H9 (cell line): ENCODE measurements around the gene AKT1. TPM values are rescaled to one million over a fixed set of nuclear protein-coding genes. Genes with fewer than 3 reads are reported as not detected.

Experiments
- DNase-seq: peaks from one replicate; pipeline ENCODE4 v3.0.0-alpha.2; 2017
- H2AFZ ChIP-seq: one replicate; pipeline ENCODE4 v1.6.1; 2013; ENCODE audit warnings: mild to moderate bottlenecking, low read length, control low read depth, moderate library complexity
- H2AK5ac ChIP-seq: 2 replicates; pipeline ENCODE4 v1.6.1; 2013; ENCODE audit warnings: low read length, control low read depth, mixed read lengths; ENCODE audit not compliant: insufficient read length
- H2BK120ac ChIP-seq: one replicate; pipeline ENCODE4 v1.6.1; 2013; ENCODE audit warnings: low read depth, mild to moderate bottlenecking, low read length, control low read depth, inconsistent platforms; ENCODE audit not compliant: poor library complexity, severe bottlenecking
- H2BK12ac ChIP-seq: 2 replicates; pipeline ENCODE4 v1.6.1; 2013; ENCODE audit warnings: low read length, control low read depth, mixed read lengths, low read depth; ENCODE audit not compliant: insufficient read length
- H2BK15ac ChIP-seq: 2 replicates; pipeline ENCODE4 v1.6.1; 2013; ENCODE audit warnings: low read depth, low read length, control low read depth
- H2BK20ac ChIP-seq: one replicate; pipeline ENCODE4 v1.6.1; 2013; ENCODE audit warnings: low read depth, mild to moderate bottlenecking, low read length, control low read depth, inconsistent platforms; ENCODE audit not compliant: poor library complexity, severe bottlenecking
- H2BK5ac ChIP-seq: 2 replicates; pipeline ENCODE4 v1.6.1; 2013; ENCODE audit warnings: low read length, control low read depth, mixed read lengths; ENCODE audit not compliant: insufficient read length
- H3K14ac ChIP-seq: 2 replicates; pipeline ENCODE4 v1.6.1; 2013; ENCODE audit warnings: low read length, control low read depth; ENCODE audit not compliant: insufficient read depth
- H3K18ac ChIP-seq: 2 replicates; pipeline ENCODE4 v1.6.1; 2013; ENCODE audit warnings: low read depth, mild to moderate bottlenecking, mixed read lengths, low read length, control low read depth; ENCODE audit not compliant: insufficient read length
- H3K23ac ChIP-seq: 2 replicates; pipeline ENCODE4 v1.6.1; 2013; ENCODE audit warnings: low read length, control low read depth, mixed read lengths, low read depth; ENCODE audit not compliant: insufficient read length
- H3K23me2 ChIP-seq: 2 replicates; pipeline ENCODE4 v1.6.1; 2013; ENCODE audit warnings: low read depth, mild to moderate bottlenecking, mixed read lengths, low read length, control low read depth; ENCODE audit not compliant: insufficient read length, poor library complexity, severe bottlenecking
- H3K27ac ChIP-seq: 2 replicates; pipeline ENCODE4 v1.5.1; 2013; ENCODE audit warnings: low read length, control low read depth, mixed read lengths, low read depth; ENCODE audit not compliant: insufficient read length
- H3K27me3 ChIP-seq: 2 replicates; pipeline ENCODE4 v1.6.1; 2013; ENCODE audit warnings: low read length, control low read depth, inconsistent platforms; ENCODE audit not compliant: insufficient read depth
- H3K4ac ChIP-seq: 2 replicates; pipeline ENCODE4 v1.6.1; 2013; ENCODE audit warnings: low read depth, mild to moderate bottlenecking, control low read depth, inconsistent platforms, low read length, moderate library complexity
- H3K4me1 ChIP-seq: 2 replicates; pipeline ENCODE4 v1.6.1; 2013; ENCODE audit warnings: low read length, control low read depth, inconsistent platforms; ENCODE audit not compliant: insufficient read depth
- H3K4me2 ChIP-seq: 2 replicates; pipeline ENCODE4 v1.6.1; 2013; ENCODE audit warnings: low read length, control low read depth, mixed read lengths; ENCODE audit not compliant: insufficient read length, insufficient read depth
- H3K56ac ChIP-seq: 2 replicates; pipeline ENCODE4 v1.6.1; 2013; ENCODE audit warnings: low read depth, mild to moderate bottlenecking, mixed read lengths, low read length, control low read depth; ENCODE audit not compliant: insufficient read length
- H3K79me1 ChIP-seq: 2 replicates; pipeline ENCODE4 v1.6.1; 2013; ENCODE audit warnings: low read depth, mild to moderate bottlenecking, moderate library complexity, low read length, control low read depth, inconsistent platforms; ENCODE audit not compliant: insufficient read depth, poor library complexity, severe bottlenecking
- H3K79me2 ChIP-seq: 2 replicates; pipeline ENCODE4 v1.6.1; 2013; ENCODE audit warnings: low read length, control low read depth, inconsistent platforms; ENCODE audit not compliant: insufficient read depth
- H3K9ac ChIP-seq: 2 replicates; pipeline ENCODE4 v1.6.1; 2013; ENCODE audit warnings: low read length, control low read depth, mixed read lengths; ENCODE audit not compliant: insufficient read length; ENCODE audit errors: extremely low read depth
- H3K9me3 ChIP-seq: one replicate; pipeline ENCODE4 v1.6.1; 2013; ENCODE audit warnings: low read depth, low read length, inconsistent platforms; ENCODE audit not compliant: control insufficient read depth
- H3T11ph ChIP-seq: one replicate; pipeline ENCODE4 v1.6.1; 2013; ENCODE audit warnings: mild to moderate bottlenecking, low read length, control low read depth, inconsistent platforms
- H4K20me1 ChIP-seq: one replicate; pipeline ENCODE4 v1.6.1; 2013; ENCODE audit not compliant: control insufficient read depth, insufficient read length, insufficient read depth
- H4K5ac ChIP-seq: 2 replicates; pipeline ENCODE4 v1.6.1; 2013; ENCODE audit warnings: low read depth, mild to moderate bottlenecking, mixed read lengths, low read length, control low read depth; ENCODE audit not compliant: insufficient read length
- H4K8ac ChIP-seq: replicated peaks from 2 replicates; pipeline ENCODE4 v1.6.1; 2013; ENCODE audit warnings: low read length, control low read depth, mixed read lengths, low read depth; ENCODE audit not compliant: insufficient read length
- H4K91ac ChIP-seq: 2 replicates; pipeline ENCODE4 v1.6.1; 2013; ENCODE audit warnings: low read depth, mild to moderate bottlenecking, moderate library complexity, mixed read lengths, low read length, control low read depth; ENCODE audit not compliant: insufficient read length
- H3K27ac Mint-ChIP-seq, 3 experiments: 2 replicates in 2 of 3; 3 replicates in 1 of 3; pipeline ENCODE4 v1.8.0; 2020 to 2021; ENCODE audit warnings: mixed read lengths in 3 of 3, mild to moderate bottlenecking in 1 of 3, moderate library complexity in 1 of 3
- H3K27me3 Mint-ChIP-seq: 2 replicates; pipeline ENCODE4 v1.8.0; 2021; ENCODE audit warnings: low read depth, mild to moderate bottlenecking, moderate library complexity, mixed read lengths
- H3K36me3 Mint-ChIP-seq, 3 experiments: 2 replicates in 2 of 3; 3 replicates in 1 of 3; pipeline ENCODE4 v1.8.0; 2020 to 2021; ENCODE audit warnings: low read depth in 3 of 3, mixed read lengths in 3 of 3; ENCODE audit not compliant: insufficient read depth in 1 of 3
- H3K4me1 Mint-ChIP-seq, 2 experiments: 2 replicates each; pipeline ENCODE4 v1.8.0; 2020; ENCODE audit warnings: mixed read lengths in 2 of 2
- H3K4me3 Mint-ChIP-seq, 2 experiments: 2 replicates in 1 of 2; 3 replicates in 1 of 2; pipeline ENCODE4 v1.8.0; 2020 to 2021; ENCODE audit warnings: mild to moderate bottlenecking in 2 of 2, mixed read lengths in 2 of 2, moderate library complexity in 1 of 2
- H3K9me3 Mint-ChIP-seq, 2 experiments: 2 replicates in 1 of 2; 3 replicates in 1 of 2; pipeline ENCODE4 v1.8.0; 2020; ENCODE audit warnings: mild to moderate bottlenecking in 2 of 2, mixed read lengths in 2 of 2, moderate library complexity in 1 of 2
- CTCF ChIP-seq: fragments of 200-600 bp; sonication (generic); conservative IDR thresholded peaks from 3 replicates; pipeline ENCODE4 v1.8.0; 2021; ENCODE audit warnings: antibody characterized with exemption, mild to moderate bottlenecking
- WGBS: extraction: QIAGEN DNeasy Blood & Tissue Kit; methylation state at CpG from one replicate; pipeline ENCODE4 v1.1.7; 2013; ENCODE audit warnings: missing lambda C conversion rate, low lambda C conversion rate, mixed read lengths; ENCODE audit not compliant: insufficient read length; ENCODE audit errors: extremely low coverage; 5-methylcytosine and 5-hydroxymethylcytosine counted together
- total RNA-seq: library from RNA; stranded (reverse); gene quantifications from 2 replicates; pipeline ENCODE4 v1.2.1, GENCODE V29; 2021

AKT1 gene
- total RNA-seq, 1 experiment from 2014 or later = 101 TPM

GRCh38 chr14:104830781-104831180 lies 35.2 kb upstream of the AKT1 start:
- H3K9me3 Mint-ChIP-seq = peaks cover 0 to 4% of the 10 kb centered on the region in 2 experiments; a peak in 1 of 5 replicates
- no peaks in the 10 kb centered on the region for H3K79me1 ChIP-seq
- peaks cover 3% of the 10 kb centered on the region; the same call in 1 of the 2 replicates for H3K27me3 ChIP-seq
- H3K18ac ChIP-seq = no peak overlapping the region
- H2BK15ac ChIP-seq = no peak overlapping the region
- H3K9me3 ChIP-seq = no peaks in the 10 kb centered on the region
- H2BK120ac ChIP-seq = no peak overlapping the region
- no peak overlapping the region for H2BK20ac ChIP-seq
- H3K4me1 Mint-ChIP-seq = peaks cover 4 to 10% of the 10 kb centered on the region in 2 experiments; a peak in 3 of 4 replicates
- no peak overlapping the region for H3K4ac ChIP-seq
- no peak overlapping the region for H3K4me3 Mint-ChIP-seq
- H4K20me1 ChIP-seq = no peaks in the 10 kb centered on the region
- no peak overlapping the region for H3K27ac Mint-ChIP-seq
- peaks cover 12% of the 10 kb centered on the region for H3K23me2 ChIP-seq
- H2AFZ ChIP-seq = no peak overlapping the region
- H2AK5ac ChIP-seq = no peak overlapping the region
- no peak for TF ChIP-seq CTCF
- no peak overlapping the region for H3K14ac ChIP-seq
- no peak overlapping the region for H3T11ph ChIP-seq
- no peak overlapping the region for H3K27ac ChIP-seq
- no peak overlapping the region for H3K56ac ChIP-seq
- no peaks in the 10 kb centered on the region; a peak in 2 of 7 replicates for H3K36me3 Mint-ChIP-seq
- no peak overlapping the region for H3K23ac ChIP-seq
- H3K9ac ChIP-seq = no peak overlapping the region
- no peak for DNase-seq
- WGBS = no CpG with 5 or more reads among the region's 9 CpGs
- no peak overlapping the region for H2BK12ac ChIP-seq
- H3K4me2 ChIP-seq = no peak overlapping the region
- H3K4me1 ChIP-seq = no peaks in the 10 kb centered on the region
- no peak overlapping the region for H2BK5ac ChIP-seq
- H4K8ac ChIP-seq = no peak overlapping the region
- H4K91ac ChIP-seq = no peak overlapping the region
- no peak overlapping the region for H4K5ac ChIP-seq
- peaks cover 18% of the 10 kb centered on the region for H3K27me3 Mint-ChIP-seq
- no peaks in the 10 kb centered on the region for H3K79me2 ChIP-seq
